ENCODE measurements around the gene FHOD3.

- TF ChIP-seq GATA2 (IDR thresholded peaks at IDR 0.05; ENCODE audit: low read depth, low read length), result no peak
- no peak for TF ChIP-seq GATA3 (IDR thresholded peaks at IDR 0.05; ENCODE audit: low read depth, low read length)
These were observed 365.8 kb downstream of the FHOD3 start for GRCh38 chr18:36663312-36663711.

All from SH-SY5Y (cell line).